Measurements from ENCODE around the gene TMEM18.

TMEM18 gene

DNA sequence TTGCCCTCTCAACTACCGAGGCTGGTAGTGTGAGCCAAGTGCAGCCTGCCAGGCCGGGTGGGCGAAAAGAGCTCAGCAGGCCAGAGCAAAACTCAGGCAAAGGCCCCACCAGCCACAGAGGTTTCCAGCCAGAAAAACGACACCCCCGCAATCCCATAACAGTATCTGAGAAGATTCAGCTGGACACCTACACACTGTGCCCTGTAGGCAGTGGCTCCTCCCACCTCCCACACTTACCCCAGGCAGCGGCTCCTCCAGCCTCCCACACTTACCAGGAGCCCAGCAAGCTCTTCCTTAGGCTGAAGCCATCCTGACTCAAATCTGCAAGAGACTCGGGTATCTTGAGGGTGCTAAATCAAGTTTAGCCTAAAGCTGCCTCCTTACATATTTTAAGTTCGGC, 15.6 kb upstream of the TMEM18 start:
- TF ChIP-seq CTCF (IDR thresholded peaks at IDR 0.05; ENCODE audit: insufficient read depth, low read length, poor library complexity, severe bottlenecking) = no peak
- Histone ChIP-seq H3K36me3 (ENCODE audit: control insufficient read depth, insufficient read depth, low read length) (no peaks in the 10 kb centered on the region), H3K4me3 (replicated peaks; ENCODE audit: low read depth, low read length) (no peak overlapping the region), H3K27me3 (replicated peaks; ENCODE audit: control insufficient read depth, insufficient read depth, low read length) (no peaks in the 10 kb centered on the region)
- no peak for DNase-seq (ENCODE audit: extremely low read depth, insufficient read length)

DNA sequence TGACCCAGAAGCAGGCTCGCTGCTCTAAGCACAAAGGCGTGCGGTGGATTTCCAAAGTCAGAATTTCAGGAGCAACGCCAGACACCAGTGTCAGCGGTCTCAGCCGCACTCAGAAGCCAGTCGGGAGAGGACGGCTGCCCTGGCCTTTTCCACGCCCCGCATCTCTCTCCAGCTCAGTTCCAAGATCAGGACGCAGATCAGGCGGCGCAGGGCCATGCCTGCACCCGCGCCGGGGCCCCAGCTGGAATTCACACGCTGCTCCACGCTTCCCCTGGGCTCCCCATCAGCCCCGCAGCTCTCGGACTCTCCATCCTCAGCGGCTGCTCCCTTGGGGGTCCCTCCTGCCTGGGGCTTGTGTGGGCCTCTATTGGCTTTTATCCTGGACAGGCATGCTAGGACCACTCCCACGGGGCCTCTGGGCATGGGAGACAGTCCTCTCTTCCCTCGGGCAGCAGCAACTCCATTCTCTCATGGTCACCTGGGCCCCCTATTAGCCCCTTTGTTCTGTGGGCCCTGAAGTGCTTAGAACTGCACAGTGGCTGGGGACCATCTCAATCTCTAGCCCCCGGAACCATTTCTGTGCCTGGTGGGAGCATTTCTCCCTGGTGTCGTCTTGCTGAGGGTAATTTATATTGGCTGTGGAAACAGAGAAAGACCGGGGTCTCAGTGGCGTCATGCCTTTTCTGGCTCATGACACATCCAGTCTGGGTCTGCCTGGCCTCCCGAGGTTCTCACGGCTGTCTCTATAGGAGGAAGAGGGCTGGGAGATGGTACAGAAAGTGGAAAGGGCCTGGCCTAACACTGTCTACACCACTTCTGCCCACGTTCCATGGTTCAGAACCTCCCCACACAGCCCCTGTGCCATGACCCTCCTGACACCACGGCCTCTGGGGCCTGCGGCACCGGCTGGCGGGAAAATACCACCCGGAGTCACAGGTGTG, 14.9 kb upstream of the TMEM18 start:
- H3K4me3 ChIP-seq (replicated peaks; ENCODE audit: low read depth, low read length) = no peak overlapping the region
- DNase-seq (ENCODE audit: extremely low read depth, insufficient read length) = no peak
- no peaks in the 10 kb centered on the region for H3K27me3 ChIP-seq (replicated peaks; ENCODE audit: control insufficient read depth, insufficient read depth, low read length)

GRCh38 chr2:690799-691198, 13.6 kb upstream of the TMEM18 start:
- no peaks in the 10 kb centered on the region for H3K27me3 ChIP-seq (replicated peaks; ENCODE audit: control insufficient read depth, insufficient read depth, low read length)
- no peak for TF ChIP-seq CTCF (IDR thresholded peaks at IDR 0.05; ENCODE audit: insufficient read depth, low read length, poor library complexity, severe bottlenecking)
- no peak for DNase-seq (ENCODE audit: extremely low read depth, insufficient read length)
- H3K36me3 ChIP-seq (ENCODE audit: control insufficient read depth, insufficient read depth, low read length) = no peaks in the 10 kb centered on the region
- no peak overlapping the region for H3K4me3 ChIP-seq (replicated peaks; ENCODE audit: low read depth, low read length)

More for the DNA sequence above, 14.9 kb upstream of the TMEM18 start:
- no peak for TF ChIP-seq CTCF (IDR thresholded peaks at IDR 0.05; ENCODE audit: insufficient read depth, low read length, poor library complexity, severe bottlenecking)
- H3K36me3 ChIP-seq (ENCODE audit: control insufficient read depth, insufficient read depth, low read length) = no peaks in the 10 kb centered on the region

DNA sequence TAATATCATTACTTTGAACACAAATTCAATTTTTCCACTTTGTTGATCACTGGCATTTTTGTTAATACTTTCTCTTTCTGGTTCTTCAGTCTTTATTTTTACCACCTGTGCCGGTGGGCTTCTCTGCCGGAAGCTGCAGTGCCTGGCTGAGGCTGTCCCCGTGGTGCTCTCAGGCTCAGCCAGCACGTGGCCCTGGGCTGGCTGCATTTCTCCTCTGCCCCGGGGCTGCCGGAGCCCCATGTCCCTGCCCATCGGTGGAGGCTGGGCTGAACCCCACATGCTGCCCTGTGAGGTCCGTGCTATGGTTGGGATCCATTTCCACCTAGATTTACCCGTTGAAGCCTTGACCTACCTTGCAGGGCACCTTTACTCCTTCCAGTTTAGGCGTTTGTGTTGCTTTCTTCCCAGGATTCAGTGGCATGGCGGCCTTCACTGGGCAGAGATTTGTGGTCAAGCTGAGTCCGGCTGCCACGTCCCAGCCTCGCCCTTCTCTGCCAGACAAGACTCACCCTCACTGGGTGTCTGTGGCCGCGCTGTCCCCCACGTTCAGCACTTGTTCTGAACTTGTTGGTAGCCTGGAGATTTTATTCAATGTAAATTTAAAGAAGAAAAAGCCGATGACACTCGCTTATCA, 12.8 kb upstream of the TMEM18 start:
- DNase-seq (ENCODE audit: extremely low read depth, insufficient read length) = no peak
- TF ChIP-seq CTCF (IDR thresholded peaks at IDR 0.05; ENCODE audit: insufficient read depth, low read length, poor library complexity, severe bottlenecking) = no peak
- H3K27me3 ChIP-seq (replicated peaks; ENCODE audit: control insufficient read depth, insufficient read depth, low read length) = no peaks in the 10 kb centered on the region

GRCh38 chr2:689237-689636, 12.0 kb upstream of the TMEM18 start:
- no peak for TF ChIP-seq CTCF (IDR thresholded peaks at IDR 0.05; ENCODE audit: insufficient read depth, low read length, poor library complexity, severe bottlenecking)
- no peak overlapping the region for H3K4me3 ChIP-seq (replicated peaks; ENCODE audit: low read depth, low read length)
- DNase-seq (ENCODE audit: extremely low read depth, insufficient read length) = no peak
- no peaks in the 10 kb centered on the region for H3K27me3 ChIP-seq (replicated peaks; ENCODE audit: control insufficient read depth, insufficient read depth, low read length)
- no peaks in the 10 kb centered on the region for H3K36me3 ChIP-seq (ENCODE audit: control insufficient read depth, insufficient read depth, low read length)

More for the DNA sequence above, 12.8 kb upstream of the TMEM18 start:
- Histone ChIP-seq H3K36me3 (ENCODE audit: control insufficient read depth, insufficient read depth, low read length) (no peaks in the 10 kb centered on the region), H3K4me3 (replicated peaks; ENCODE audit: low read depth, low read length) (no peak overlapping the region)
